ENCODE measurements around the gene PAK1.
"Not testable (repeated sequence)": the region's sequence is repeated elsewhere in the genome, so short reads cannot be mapped to it uniquely, and the experiment has no call there.

PAK1 gene

GRCh38 chr11:77407613-77408012 is 66.3 kb downstream of the PAK1 start:
- DNase-seq (ENCODE audit: low read depth in 2 of 2, low spot score in 1 of 2): no peak

GRCh38 chr11:77406396-77406795 is 67.5 kb downstream of the PAK1 start:
- DNase-seq (ENCODE audit: low read depth in 2 of 2, low spot score in 1 of 2): no peak

GRCh38 chr11:77403211-77403610 is 70.7 kb downstream of the PAK1 start:
- no peak for DNase-seq (ENCODE audit: low read depth in 2 of 2, low spot score in 1 of 2)

- no peak for DNase-seq (ENCODE audit: low read depth in 2 of 2, low spot score in 1 of 2)
Measured at GRCh38 chr11:77402218-77402556, 71.7 kb downstream of the PAK1 start.

- no peak for DNase-seq (ENCODE audit: low read depth in 2 of 2, low spot score in 1 of 2)
Measured at GRCh38 chr11:77401486-77402217, 72.2 kb downstream of the PAK1 start.

- no peak for DNase-seq (ENCODE audit: low read depth in 2 of 2, low spot score in 1 of 2)
Measured at GRCh38 chr11:77400775-77401449, 73.0 kb downstream of the PAK1 start.

GRCh38 chr11:77400271-77400670 is 73.6 kb downstream of the PAK1 start:
- DNase-seq (ENCODE audit: low read depth in 2 of 2, low spot score in 1 of 2): no peak

GRCh38 chr11:77397631-77398030 is 76.3 kb downstream of the PAK1 start:
- no peak for DNase-seq (ENCODE audit: low read depth in 2 of 2, low spot score in 1 of 2)

- no peak for DNase-seq (ENCODE audit: low read depth in 2 of 2, low spot score in 1 of 2)
Measured at GRCh38 chr11:77396911-77397310, 77.0 kb downstream of the PAK1 start.

GRCh38 chr11:77396305-77396704 is 77.6 kb downstream of the PAK1 start:
- DNase-seq (ENCODE audit: low read depth in 2 of 2, low spot score in 1 of 2): no peak

- DNase-seq (ENCODE audit: low read depth in 2 of 2, low spot score in 1 of 2): no peak
Measured at GRCh38 chr11:77395460-77396173, 78.3 kb downstream of the PAK1 start.

GRCh38 chr11:77392842-77393241 is 81.1 kb downstream of the PAK1 start:
- DNase-seq (ENCODE audit: low read depth in 2 of 2, low spot score in 1 of 2): no peak

- DNase-seq (ENCODE audit: low read depth in 2 of 2, low spot score in 1 of 2): no peak
Measured at GRCh38 chr11:77387701-77388100, 86.2 kb downstream of the PAK1 start.

- DNase-seq (ENCODE audit: low read depth in 2 of 2, low spot score in 1 of 2): no peak
Measured at GRCh38 chr11:77386178-77386577, 87.7 kb downstream of the PAK1 start.

- not testable (repeated sequence) for DNase-seq (ENCODE audit: low read depth in 2 of 2, low spot score in 1 of 2)
Measured at GRCh38 chr11:77385255-77385771, 88.6 kb downstream of the PAK1 start.

GRCh38 chr11:77384571-77384970 is 89.3 kb downstream of the PAK1 start:
- no peak for DNase-seq (ENCODE audit: low read depth in 2 of 2, low spot score in 1 of 2)

- not testable (repeated sequence) for DNase-seq (ENCODE audit: low read depth in 2 of 2, low spot score in 1 of 2)
Measured at GRCh38 chr11:77383349-77383748, 90.5 kb downstream of the PAK1 start.

GRCh38 chr11:77381729-77382665 is 91.9 kb downstream of the PAK1 start:
- no peak for DNase-seq (ENCODE audit: low read depth in 2 of 2, low spot score in 1 of 2)

- no peak for DNase-seq (ENCODE audit: low read depth in 2 of 2, low spot score in 1 of 2)
Measured at GRCh38 chr11:77379934-77380333, 94.0 kb downstream of the PAK1 start.

GRCh38 chr11:77379253-77379652 is 94.6 kb downstream of the PAK1 start:
- no peak for DNase-seq (ENCODE audit: low read depth in 2 of 2, low spot score in 1 of 2)

- no peak for DNase-seq (ENCODE audit: low read depth in 2 of 2, low spot score in 1 of 2)
Measured at GRCh38 chr11:77377734-77378133, 96.2 kb downstream of the PAK1 start.

Data from stimulated activated CD8-positive, alpha-beta memory T cell treated with anti-CD3 and anti-CD28 coated beads, Interleukin-4, amount 100 ng/mL, for 1 hour (primary cell).